DMS153 treated with DMSO at 0.1 percent for 48 hours (cell line): Measurements from ENCODE around the gene PRKAG3.

Experiments used
- DNase-seq: peaks from one replicate; lab custom pipeline; 2025; ENCODE audit not compliant: unreplicated experiment; lab: John Stamatoyannopoulos, UW

Gene PRKAG3

DNA sequence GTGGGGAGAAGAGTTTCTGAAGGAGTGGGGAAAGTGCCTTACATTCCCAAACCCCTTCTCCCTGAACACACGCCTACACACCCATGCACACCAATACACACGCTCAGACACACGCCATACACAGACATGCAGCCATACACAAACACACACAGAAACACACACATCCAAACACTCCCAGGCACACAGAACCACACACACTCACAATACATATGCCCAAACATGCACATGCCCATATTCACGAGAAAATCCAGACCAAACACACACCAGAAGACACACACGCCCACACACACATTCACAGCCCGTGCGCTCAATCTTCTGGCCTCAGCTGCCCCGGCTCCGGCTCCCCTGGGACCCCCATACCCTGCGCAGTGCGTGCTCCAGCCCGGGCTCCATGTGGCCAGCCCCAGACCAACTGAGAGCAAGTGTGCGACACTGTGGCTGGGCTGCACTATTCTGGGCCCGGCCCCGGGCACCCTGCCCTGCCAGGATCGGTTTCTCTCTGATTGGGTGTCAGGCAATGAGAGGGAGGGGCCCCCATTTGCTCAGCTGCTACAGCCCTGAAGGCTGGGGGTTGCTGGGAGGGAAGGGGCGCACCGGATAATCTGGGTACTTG, at the start of gene PRKAG3:
Gene PRKAG3 (minus strand): TSS at position 426 of the 613 bp plus-strand sequence.
- DNase-seq = no peak

GRCh38 chr2:218880859-218881594, 49.4 kb upstream of the PRKAG3 start:
- no peak for DNase-seq

GRCh38 chr2:218880102-218880858, 48.7 kb upstream of the PRKAG3 start, which contains the start of gene WNT10A:
Gene WNT10A, plus strand, starts transcription at chr2:218880852. Its CDS starts 144 bp downstream, at chr2:218880996.
- DNase-seq = no peak

DNA sequence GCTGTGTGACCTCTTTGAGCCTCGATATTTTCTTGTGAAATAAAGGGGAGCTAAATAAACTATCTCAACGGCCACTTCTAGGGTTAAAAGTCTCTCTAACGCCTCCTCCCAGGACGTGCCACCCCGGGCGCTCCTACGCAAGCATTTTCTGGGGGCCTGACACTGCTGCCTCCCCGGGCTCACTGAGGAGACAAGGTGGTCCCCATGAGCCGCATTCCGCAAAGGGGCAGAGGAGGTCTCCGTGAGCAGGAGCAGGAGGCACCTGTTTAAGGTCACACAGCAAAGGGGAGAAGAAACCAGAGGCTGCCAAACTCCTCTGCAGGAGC, 48.1 kb upstream of the PRKAG3 start:
- DNase-seq = no peak

- no peak for DNase-seq
These were observed 47.5 kb upstream of the PRKAG3 start for GRCh38 chr2:218878926-218879761.

- no peak for DNase-seq
These were observed 46.9 kb upstream of the PRKAG3 start for GRCh38 chr2:218878486-218878885.

DNA sequence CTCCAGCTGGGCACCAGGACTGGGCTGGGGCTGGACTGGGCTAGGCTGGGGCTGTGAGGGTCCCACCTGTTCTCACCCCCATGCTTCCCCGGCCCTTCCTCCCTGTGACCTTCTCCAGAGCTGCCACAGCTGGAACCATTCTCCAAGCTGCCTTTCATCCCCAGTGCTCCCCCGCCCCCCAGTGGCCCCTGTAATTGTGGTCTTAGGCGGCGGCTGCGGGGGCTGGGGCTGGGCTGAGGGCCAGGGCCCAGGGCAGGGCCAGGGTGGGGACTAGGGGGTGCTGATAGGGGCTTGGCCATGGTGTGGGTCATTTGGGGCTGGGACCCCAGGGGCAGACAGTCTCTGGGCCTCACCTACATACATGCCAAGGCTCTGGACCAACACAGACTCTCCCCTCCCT, 46.3 kb upstream of the PRKAG3 start:
- no peak for DNase-seq

- DNase-seq = no peak
These were observed 45.7 kb upstream of the PRKAG3 start for GRCh38 chr2:218877331-218877730.

GRCh38 chr2:218876562-218877219, 45.1 kb upstream of the PRKAG3 start:
- peak; percentile 43 for DNase-seq

DNA sequence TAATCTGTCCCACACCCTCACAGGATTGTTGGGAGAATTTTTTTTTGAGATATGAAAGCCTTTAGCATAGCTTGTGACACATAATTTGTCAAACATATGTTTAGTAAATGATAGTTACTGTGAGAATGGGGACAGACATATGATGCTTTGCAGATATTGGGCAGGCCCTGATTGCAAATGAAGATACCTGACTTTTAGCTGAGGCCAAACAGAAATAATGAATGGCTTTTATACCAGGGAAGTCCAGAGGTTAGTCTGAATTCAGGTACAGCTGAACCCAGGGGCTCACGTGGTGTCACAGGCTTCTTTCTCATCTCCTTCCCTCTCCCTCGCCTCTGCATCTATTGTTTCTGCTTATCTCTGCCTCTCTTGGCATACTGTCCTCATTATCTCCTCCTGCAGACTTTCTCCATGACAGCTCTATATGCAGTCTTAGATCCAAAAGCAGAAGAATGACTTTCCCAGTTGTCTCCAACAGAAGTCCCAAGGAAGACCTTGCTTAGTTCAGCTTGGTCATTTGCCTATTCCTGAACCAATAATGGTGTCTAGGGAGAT, 44.2 kb upstream of the PRKAG3 start:
- DNase-seq = no peak

DNA sequence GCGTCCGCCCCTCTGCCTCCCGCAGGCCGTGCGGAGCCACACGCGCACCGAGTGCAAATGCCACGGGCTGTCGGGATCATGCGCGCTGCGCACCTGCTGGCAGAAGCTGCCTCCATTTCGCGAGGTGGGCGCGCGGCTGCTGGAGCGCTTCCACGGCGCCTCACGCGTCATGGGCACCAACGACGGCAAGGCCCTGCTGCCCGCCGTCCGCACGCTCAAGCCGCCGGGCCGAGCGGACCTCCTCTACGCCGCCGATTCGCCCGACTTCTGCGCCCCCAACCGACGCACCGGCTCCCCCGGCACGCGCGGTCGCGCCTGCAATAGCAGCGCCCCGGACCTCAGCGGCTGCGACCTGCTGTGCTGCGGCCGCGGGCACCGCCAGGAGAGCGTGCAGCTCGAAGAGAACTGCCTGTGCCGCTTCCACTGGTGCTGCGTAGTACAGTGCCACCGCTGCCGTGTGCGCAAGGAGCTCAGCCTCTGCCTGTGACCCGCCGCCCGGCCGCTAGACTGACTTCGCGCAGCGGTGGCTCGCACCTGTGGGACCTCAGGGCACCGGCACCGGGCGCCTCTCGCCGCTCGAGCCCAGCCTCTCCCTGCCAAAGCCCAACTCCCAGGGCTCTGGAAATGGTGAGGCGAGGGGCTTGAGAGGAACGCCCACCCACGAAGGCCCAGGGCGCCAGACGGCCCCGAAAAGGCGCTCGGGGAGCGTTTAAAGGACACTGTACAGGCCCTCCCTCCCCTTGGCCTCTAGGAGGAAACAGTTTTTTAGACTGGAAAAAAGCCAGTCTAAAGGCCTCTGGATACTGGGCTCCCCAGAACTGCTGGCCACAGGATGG, 42.0 kb upstream of the PRKAG3 start:
- no peak for DNase-seq

- DNase-seq = no peak
These were observed 41.2 kb upstream of the PRKAG3 start for GRCh38 chr2:218872645-218873358.

GRCh38 chr2:218871345-218872302, 40.0 kb upstream of the PRKAG3 start:
- DNase-seq = no peak

DNA sequence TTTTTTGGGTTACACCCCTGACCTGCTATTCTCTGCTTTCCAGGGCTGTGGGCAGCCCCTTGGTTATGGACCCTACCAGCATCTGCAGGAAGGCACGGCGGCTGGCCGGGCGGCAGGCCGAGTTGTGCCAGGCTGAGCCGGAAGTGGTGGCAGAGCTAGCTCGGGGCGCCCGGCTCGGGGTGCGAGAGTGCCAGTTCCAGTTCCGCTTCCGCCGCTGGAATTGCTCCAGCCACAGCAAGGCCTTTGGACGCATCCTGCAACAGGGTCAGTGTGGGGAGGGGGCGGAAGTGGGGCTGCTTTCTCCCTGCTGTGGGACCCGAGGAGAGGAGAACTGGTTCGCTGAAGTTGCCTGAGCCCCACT, 39.4 kb upstream of the PRKAG3 start:
- no peak for DNase-seq

DNA sequence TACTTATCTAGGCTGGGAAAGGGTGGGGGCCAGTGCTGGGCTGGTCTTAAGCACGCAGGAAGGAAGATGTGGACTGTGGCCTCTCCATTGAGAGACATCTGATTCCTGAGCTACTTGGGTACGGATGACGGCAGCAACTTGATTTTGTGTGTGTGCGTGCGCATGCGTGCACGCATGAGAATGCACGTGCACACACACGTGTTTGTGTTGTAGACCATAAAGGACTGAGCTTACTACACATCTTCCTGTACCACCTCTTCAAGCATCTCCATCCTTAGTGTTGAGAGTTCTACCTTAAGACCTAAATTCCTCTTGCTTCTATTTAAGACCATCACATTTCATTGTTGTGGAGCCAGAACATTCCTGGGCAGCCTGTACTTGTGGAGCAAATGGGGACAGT, 37.5 kb upstream of the PRKAG3 start:
- DNase-seq = no peak

DNA sequence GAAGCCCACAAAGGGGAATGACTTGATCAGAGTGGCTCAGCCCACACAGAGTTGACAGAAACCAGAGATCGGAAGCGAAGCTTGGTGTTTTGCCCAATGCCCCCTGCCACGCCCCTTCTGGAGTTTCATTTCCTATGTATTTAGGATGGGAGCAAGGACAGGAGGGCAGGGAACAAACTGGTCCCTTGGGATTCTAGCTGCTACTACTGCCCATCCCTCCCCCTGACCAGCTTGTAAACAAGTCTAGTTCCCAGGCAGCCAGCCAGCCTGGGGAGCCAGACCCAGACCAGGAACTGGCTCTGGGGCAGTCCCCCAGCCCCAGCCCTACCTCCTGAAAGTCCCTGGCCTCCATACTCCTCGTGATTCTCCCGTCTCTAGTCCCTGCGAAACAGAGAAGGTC, 36.3 kb upstream of the PRKAG3 start:
- no peak for DNase-seq

DNA sequence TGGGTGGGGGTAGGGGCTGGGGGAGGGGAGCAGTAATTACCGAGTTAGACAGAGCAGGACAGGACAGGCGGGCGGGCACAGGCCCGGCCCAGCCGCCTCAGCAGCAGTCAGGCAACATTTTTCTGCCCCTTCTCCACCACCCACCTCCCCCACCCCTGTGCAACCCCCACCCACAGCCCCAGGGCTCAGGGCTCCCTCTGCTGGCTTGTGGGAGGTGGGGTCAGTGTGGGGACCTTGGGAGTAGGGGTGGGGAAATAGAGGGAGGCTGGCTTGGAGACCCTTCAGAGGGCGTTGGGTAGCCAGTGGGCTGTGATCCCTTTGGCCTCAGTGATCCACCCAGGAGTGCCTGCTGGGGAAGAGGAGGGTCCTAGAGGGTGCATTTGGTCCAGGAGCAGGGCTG, 34.4 kb upstream of the PRKAG3 start:
- DNase-seq = no peak

DNA sequence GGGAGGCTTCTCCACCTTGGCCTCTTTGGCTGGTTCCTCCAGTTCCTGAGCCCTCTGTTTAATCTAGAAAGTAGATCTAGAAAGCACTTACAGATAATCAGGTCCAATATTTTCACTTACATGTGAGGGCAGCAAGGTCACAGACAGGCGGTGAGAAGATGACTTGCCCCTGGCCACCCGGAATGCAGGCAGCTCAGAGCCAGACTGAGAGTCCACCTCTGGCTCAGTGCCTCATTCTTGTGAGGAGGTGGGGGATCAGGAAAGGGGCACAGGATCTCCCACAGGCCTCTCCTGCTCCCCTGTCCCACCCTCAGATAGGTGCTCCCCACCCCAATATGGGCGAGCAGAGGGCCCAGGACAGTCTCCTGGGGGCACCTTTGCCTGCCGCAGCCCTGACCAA, 33.8 kb upstream of the PRKAG3 start:
- no peak for DNase-seq
